GM20431 (cell line): ENCODE measurements around the gene GMPPB.
"Not testable (repeated sequence)": the region's sequence is repeated elsewhere in the genome, so short reads cannot be mapped to it uniquely, and the experiment has no call there.

Experiments
- in situ Hi-C: fragments of 300-500 bp; cut with MseI, MboI; formaldehyde crosslinking; loops from one replicate; pipeline ENCODE4 v1.15.0; 2020; ENCODE audit warnings: low sequenced_read_pairs; ENCODE audit not compliant: unreplicated experiment

Gene GMPPB

GRCh38 chr3:49723628-49724551 is at the start of gene GMPPB:
Gene GMPPB (minus strand): TSS chr3:49723951. CDS start chr3:49723726, 225 bp downstream.
- in situ Hi-C loops = no loop called here

GRCh38 chr3:49772703-49773102 is 49.0 kb upstream of the GMPPB start:
- in situ Hi-C loops = no loop called here

- in situ Hi-C loops = no loop called here
These were observed 47.7 kb upstream of the GMPPB start for GRCh38 chr3:49771340-49771938.

GRCh38 chr3:49769926-49770325 is 46.2 kb upstream of the GMPPB start:
- in situ Hi-C loops = no loop called here

GRCh38 chr3:49769286-49769915 is 45.6 kb upstream of the GMPPB start:
- in situ Hi-C loops = no loop called here

DNA sequence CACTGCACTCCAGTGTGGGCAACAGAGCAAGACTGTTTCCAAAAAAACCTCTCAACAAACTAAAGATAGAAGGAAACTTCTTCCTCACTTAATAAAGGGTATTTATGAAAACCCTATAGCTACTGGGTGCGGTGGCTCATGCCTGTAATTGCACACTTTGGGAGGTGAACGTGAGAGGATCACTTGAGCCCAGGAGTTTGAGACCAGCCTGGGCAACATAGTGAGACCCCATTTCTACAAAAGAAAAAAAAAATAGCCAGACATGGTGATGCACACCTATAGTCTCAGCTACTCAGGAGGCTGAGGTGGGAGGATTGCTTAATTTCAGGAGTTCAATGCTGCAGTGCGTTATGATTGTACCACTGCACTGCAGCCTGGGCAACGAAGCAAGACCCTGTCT is 40.2 kb upstream of the GMPPB start:
- in situ Hi-C loops = no loop called here

GRCh38 chr3:49761661-49762060 is 37.9 kb upstream of the GMPPB start:
- in situ Hi-C loops = no loop called here

DNA sequence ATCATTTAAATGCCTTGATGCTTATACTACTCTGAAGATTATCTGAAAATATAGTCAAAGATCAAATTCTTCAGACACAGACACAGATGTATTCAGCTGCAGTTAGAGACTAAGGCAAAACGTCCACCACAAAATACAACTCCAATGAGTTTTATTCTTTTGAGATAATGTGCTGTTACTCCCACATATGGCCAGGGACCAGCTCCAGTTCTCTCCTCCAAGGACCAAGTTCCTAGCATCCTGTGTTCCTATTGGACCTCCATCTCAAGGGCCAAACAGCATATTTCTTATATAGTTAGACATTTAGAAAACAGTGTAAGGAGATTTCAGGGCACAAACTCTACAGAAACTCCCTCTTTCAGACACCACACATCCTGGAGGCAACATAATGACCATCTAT is 35.5 kb upstream of the GMPPB start:
- in situ Hi-C loops = no loop called here

- in situ Hi-C loops = no loop called here
These were observed 33.4 kb upstream of the GMPPB start for GRCh38 chr3:49757197-49757596.

DNA sequence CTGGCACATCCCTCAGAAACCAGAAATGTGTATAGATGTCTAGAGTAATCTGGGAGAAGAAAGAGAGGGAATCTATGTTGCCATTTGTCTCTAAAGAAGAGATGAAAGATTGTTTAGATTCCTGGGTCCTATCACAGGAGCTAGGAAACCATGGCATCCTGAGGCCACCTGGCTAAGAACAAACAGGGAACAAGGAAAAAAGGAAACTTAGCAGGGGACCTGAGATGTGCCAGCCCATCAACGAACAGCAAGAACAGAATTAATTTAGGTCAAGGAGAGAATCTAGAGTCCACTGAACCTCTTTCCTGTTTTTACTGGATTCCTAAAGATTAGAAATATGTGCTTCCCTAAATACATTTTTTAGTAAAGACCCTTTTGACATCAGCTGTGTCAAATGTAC is 32.3 kb upstream of the GMPPB start:
- in situ Hi-C loops = no loop called here

DNA sequence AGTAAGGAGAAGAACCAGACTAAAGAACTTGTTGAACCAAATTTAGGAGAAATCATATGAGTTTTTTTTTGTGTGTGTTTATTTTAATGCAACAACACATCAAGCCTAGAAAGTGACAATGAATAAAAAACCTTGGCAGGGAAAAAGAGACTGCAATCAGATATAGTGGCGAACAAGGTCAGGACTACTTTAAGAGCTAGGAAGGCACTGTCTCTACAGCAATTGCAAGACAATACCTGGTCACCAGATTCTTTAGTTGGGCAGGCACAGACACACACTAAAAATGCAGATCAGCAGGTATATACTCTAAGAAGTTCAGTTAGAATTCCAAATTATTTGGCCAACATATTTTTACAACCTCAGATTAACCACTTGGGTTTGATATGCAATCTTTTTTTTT is 30.8 kb upstream of the GMPPB start:
- in situ Hi-C loops = no loop called here

DNA sequence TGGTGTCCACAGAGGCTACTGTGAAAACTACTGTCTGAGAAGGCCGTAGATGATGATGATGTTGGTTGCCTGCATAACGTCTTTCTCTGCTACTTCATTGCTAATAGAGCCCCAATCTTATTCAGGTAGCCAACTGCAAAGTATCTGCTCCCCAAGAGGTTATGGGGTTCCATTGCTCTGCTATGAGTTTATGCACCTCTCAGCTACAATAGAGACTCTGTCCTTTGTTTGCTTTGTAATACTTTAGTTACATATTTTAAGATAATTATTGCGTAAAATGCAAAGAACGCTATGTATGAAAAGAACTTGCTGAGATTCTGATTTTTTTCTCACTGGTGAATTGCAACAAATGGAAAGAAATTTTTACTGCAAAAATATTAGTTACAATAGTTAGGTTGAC is 27.8 kb upstream of the GMPPB start:
- in situ Hi-C loops = no loop called here

- in situ Hi-C loops = no loop called here
These were observed 26.3 kb upstream of the GMPPB start for GRCh38 chr3:49750056-49750455.

- in situ Hi-C loops = not testable (repeated sequence)
These were observed 25.1 kb upstream of the GMPPB start for GRCh38 chr3:49748874-49749273.

GRCh38 chr3:49747792-49748480 is 24.2 kb upstream of the GMPPB start:
- in situ Hi-C loops = no loop called here

DNA sequence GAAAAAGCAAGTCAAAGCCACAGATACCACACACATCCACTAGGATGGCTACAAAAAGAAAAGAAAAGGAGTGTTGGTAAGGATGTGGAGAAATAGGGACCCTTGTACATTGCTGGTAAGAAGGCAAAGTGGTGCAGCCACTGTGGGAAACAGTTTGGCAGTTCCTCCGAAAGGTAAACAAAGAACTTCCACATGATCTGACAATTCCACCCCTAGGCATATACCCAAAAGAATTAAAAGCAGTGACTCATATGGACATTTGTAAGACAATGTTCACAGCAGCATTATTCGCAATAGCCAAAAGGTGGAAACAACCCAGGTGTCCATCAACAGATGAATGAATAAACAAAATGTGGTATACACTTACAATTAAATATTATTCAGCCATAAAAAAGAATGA is 22.2 kb upstream of the GMPPB start:
- in situ Hi-C loops = no loop called here

DNA sequence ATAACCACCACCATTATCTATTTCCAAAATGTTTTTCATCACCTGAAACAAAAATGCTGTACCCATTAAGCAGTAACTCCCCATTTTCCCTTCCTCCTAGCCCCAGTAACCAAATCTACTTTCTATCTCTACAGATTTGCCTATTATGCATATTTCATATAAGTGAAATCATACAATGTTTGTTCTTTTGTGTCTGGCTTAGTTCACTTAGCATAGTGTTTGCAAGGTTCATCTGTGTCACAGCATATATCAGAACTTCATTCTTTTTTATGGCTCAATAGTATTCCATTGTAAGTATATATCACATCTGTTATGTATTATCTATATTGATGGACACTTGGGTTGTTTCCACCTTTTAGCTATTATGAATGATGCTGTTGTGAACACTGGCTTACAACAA is 16.7 kb upstream of the GMPPB start:
- in situ Hi-C loops = no loop called here

DNA sequence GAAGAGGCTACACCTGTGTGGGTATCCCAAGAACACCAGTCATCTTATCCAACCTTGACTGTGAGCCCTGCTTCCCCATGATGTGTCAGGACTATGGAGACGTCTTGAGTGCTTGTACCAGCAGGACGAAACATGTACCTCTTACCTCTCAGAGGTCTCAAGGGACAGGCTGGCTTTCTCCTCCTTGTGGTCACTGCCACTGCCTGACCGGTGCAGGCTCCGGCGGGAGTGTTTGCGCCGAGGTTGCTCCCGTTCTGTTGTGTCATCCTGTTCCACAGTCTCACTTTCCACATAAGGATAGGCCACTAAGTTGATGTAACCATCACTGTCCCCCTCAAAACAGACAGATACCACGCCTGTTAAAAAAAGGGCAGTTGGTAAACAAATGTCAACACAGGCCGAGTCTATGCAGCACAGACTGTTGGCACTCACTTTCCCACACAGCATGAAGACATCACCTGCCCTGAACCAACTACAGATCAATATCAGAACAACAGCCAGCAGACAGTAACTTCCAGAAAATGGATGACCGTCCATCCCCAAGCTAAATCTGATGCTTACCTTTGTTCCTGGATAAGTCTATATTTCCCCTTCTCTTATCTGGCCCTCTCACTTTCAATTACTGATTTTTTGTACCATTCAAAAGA is 14.4 kb upstream of the GMPPB start:
- in situ Hi-C loops = no loop called here

DNA sequence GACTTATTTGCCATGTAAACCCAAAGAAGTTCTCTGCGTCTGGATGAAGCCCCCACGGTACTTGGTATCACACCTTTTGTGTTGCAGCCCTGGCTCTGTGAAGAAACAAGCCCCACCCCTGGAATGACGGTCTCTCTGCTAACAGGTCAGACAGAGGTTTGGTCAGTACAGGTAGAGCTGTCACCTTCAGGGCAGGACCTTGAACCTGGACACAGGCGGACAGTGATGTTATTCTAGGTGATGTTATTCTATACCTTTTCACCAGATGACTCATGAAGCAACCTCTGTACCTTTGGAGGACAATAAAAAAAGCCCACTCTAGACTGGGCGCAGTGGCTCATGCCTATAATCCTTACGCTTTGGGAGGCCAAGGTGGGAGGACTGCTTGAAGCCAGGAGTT is 11.0 kb upstream of the GMPPB start:
- in situ Hi-C loops = no loop called here

- in situ Hi-C loops = no loop called here
These were observed 9.8 kb upstream of the GMPPB start for GRCh38 chr3:49733551-49733950.
